Neural crest cell (in vitro differentiated cells): ENCODE data around the gene ZBTB48. TPM values are rescaled to one million over a fixed set of nuclear protein-coding genes. Genes with fewer than 3 reads are reported as not detected.

Source experiments
- DNase-seq: peaks from one replicate; pipeline ENCODE4 v3.0.0; 2021; ENCODE audit warnings: low read depth, mixed read lengths, low spot score
- H3K27ac Mint-ChIP-seq: one replicate; pipeline ENCODE4 v1.8.0; 2021; ENCODE audit warnings: mild to moderate bottlenecking, mixed read lengths; ENCODE audit not compliant: unreplicated experiment
- H3K27me3 Mint-ChIP-seq: 2 replicates; pipeline ENCODE4 v1.8.0; 2021; ENCODE audit warnings: low read depth, mild to moderate bottlenecking, mixed read lengths
- H3K36me3 Mint-ChIP-seq: 2 replicates; pipeline ENCODE4 v1.8.0; 2021; ENCODE audit warnings: low read depth, mild to moderate bottlenecking, mixed read lengths
- H3K4me1 Mint-ChIP-seq: 2 replicates; pipeline ENCODE4 v1.8.0; 2021; ENCODE audit warnings: mixed read lengths
- H3K4me3 Mint-ChIP-seq: one replicate; pipeline ENCODE4 v1.8.0; 2021; ENCODE audit warnings: mild to moderate bottlenecking, mixed read lengths
- H3K9me3 Mint-ChIP-seq: 2 replicates; pipeline ENCODE4 v1.8.0; 2021; ENCODE audit warnings: mixed read lengths
- CTCF ChIP-seq: fragments of 200-600 bp; sonication (generic); conservative IDR thresholded peaks from 2 replicates; pipeline ENCODE4 v1.5.0; 2021; ENCODE audit warnings: antibody characterized with exemption, mild to moderate bottlenecking
- total RNA-seq: library from RNA; stranded (reverse); gene quantifications from 2 replicates; pipeline ENCODE4 v1.2.1, GENCODE V29; 2021

The ZBTB48 gene
- total RNA-seq, 1 donor from 2014 or later, result 41.0 TPM

GRCh38 chr1:6585841-6586240, 6.0 kb downstream of the ZBTB48 start:
- Mint-ChIP-seq H3K4me3 (no peak overlapping the region), H3K9me3 (no peaks in the 10 kb centered on the region), H3K36me3 (no peaks in the 10 kb centered on the region), H3K27me3 (no peaks in the 10 kb centered on the region), H3K27ac (no peak overlapping the region), H3K4me1 (peaks cover 8% of the 10 kb centered on the region)
- no peak for TF ChIP-seq CTCF
- DNase-seq, result no peak

- Mint-ChIP-seq H3K9me3 (no peaks in the 10 kb centered on the region), H3K4me3 (no peak overlapping the region), H3K36me3 (no peaks in the 10 kb centered on the region), H3K27me3 (no peaks in the 10 kb centered on the region), H3K27ac (no peak overlapping the region), H3K4me1 (peaks cover 7% of the 10 kb centered on the region)
- DNase-seq, result no peak
- TF ChIP-seq CTCF, result no peak
These were observed 6.6 kb downstream of the ZBTB48 start for GRCh38 chr1:6586404-6586816.

GRCh38 chr1:6587261-6588005, 7.6 kb downstream of the ZBTB48 start:
- no peaks in the 10 kb centered on the region for H3K27me3 Mint-ChIP-seq
- no peak overlapping the region for H3K27ac Mint-ChIP-seq
- no peaks in the 10 kb centered on the region for H3K9me3 Mint-ChIP-seq
- no peak for DNase-seq
- H3K4me1 Mint-ChIP-seq, result peaks cover under 1% of the 10 kb centered on the region
- H3K36me3 Mint-ChIP-seq, result no peaks in the 10 kb centered on the region
- TF ChIP-seq CTCF, result no peak
- no peak overlapping the region for H3K4me3 Mint-ChIP-seq

- TF ChIP-seq CTCF, result no peak
- Mint-ChIP-seq H3K27ac (no peak overlapping the region), H3K36me3 (no peaks in the 10 kb centered on the region), H3K9me3 (no peaks in the 10 kb centered on the region), H3K4me3 (peak overlapping the region; percentile 19), H3K4me1 (no peaks in the 10 kb centered on the region), H3K27me3 (no peaks in the 10 kb centered on the region)
- DNase-seq, result no peak
These were observed 8.5 kb downstream of the ZBTB48 start for GRCh38 chr1:6588128-6588892.

GRCh38 chr1:6588893-6589520, 9.2 kb downstream of the ZBTB48 start:
- TF ChIP-seq CTCF, result no peak
- Mint-ChIP-seq H3K4me3 (no peak overlapping the region), H3K27ac (no peak overlapping the region)

More at GRCh38 chr1:6588893-6589520, 9.2 kb downstream of the ZBTB48 start:
- H3K9me3 Mint-ChIP-seq, result no peaks in the 10 kb centered on the region
- DNase-seq, result no peak
- H3K27me3 Mint-ChIP-seq, result no peaks in the 10 kb centered on the region
- H3K36me3 Mint-ChIP-seq, result peaks cover 1% of the 10 kb centered on the region
- no peaks in the 10 kb centered on the region for H3K4me1 Mint-ChIP-seq
